GM19099 (cell line): ENCODE measurements around the gene GNAI2.

Source experiments
- POLR2A ChIP-seq: IDR thresholded peaks from 3 replicates; pipeline ENCODE4 v1.6.1; 2011; ENCODE audit warnings: low read depth; ENCODE audit not compliant: insufficient read length; ENCODE audit errors: extremely low read depth

The GNAI2 gene

DNA sequence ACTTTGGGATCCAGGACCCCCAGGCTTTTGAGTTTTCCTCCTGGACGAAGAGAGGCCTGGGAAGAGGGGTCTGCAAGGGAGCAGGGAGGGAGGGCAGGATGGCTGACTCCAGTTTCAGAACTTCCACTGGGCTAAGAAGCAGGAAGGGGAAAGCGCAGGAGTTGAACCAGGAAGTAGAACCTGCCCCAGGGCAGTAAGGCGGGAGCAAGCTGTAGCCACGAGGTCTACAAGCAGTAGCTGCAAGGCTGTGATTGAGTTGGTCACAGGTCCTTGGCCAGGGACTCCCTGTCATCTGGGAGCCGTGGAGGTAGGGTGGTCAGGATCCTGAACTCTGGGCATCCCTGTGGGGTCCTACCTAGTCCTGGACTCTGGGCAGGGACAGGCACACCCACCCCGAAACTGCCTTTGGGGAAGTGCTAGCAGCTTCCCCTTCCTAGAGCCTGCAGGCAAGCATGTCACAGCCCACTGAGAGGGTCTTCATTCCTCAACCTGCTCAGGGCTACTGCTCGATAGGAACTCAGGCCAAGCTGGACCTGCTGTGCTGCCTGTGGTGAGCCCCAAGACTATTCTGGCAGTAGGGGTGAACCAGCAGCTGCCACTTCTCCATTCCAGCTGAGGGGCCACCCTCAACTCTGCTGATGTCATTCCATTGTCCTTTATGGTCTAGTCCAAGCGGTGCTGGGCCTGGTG is 5.8 kb upstream of the GNAI2 start:
- no peak for TF ChIP-seq POLR2A

GRCh38 chr3:50230794-50231125 is 5.2 kb upstream of the GNAI2 start:
- TF ChIP-seq POLR2A, result no peak

DNA sequence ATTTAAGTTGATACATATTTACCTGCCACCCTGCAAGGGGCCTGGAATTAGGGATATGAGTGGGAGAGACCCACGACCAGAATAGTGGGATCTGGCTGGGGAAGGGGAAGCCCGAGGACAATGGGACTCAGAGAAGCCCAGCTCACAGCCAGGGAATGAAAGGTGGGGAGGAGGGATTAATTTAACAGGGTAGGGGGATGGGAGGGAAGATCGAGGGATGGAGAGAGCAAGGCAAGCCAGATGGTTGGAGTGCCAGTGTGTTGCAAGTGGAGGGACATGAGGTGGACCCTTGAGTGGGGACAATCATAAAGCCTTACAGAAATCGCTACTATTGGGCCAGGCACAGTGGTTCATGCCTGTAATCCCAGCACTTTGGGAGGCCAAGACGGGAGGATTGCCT is 4.4 kb upstream of the GNAI2 start:
- no peak for TF ChIP-seq POLR2A

DNA sequence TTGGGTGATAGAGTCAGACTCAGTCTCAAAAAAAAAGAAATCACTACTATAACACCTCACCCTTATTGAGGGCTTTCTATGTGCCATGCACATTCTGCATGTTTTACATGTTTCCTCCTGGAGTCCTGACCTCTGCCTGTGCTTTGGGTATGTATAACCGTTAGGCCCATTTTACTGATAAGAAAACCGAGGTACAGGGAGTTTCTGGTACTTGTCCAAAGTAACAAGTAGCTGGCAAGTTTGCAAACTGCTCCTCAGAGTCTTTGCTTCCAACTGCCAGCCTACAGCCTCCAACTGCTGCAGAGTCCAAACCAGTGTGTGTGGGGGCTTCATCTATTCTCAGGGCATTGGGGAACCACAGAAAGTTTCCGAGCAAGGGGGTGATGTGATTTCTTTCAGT is 3.7 kb upstream of the GNAI2 start:
- TF ChIP-seq POLR2A, result no peak

DNA sequence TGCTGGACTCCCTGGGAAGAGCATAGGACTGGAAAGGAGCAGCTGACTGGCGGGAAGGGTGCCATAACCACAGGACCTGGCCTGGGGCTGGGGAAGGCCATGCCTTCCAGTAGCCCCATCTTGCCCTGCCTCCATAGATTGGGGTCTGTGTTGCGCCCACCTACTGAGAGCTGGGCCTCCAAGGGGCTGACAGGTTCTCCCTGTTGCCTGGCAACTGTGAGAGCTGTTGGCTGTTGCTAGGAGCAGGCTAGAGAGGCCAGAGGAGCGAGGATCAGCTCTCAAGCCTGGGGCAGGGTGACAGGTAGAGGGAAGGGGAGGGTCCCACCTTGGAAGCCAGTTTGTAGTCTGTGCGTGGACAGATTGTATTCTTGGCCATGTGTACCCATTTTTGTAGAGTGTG is 2.8 kb upstream of the GNAI2 start:
- TF ChIP-seq POLR2A, result no peak

DNA sequence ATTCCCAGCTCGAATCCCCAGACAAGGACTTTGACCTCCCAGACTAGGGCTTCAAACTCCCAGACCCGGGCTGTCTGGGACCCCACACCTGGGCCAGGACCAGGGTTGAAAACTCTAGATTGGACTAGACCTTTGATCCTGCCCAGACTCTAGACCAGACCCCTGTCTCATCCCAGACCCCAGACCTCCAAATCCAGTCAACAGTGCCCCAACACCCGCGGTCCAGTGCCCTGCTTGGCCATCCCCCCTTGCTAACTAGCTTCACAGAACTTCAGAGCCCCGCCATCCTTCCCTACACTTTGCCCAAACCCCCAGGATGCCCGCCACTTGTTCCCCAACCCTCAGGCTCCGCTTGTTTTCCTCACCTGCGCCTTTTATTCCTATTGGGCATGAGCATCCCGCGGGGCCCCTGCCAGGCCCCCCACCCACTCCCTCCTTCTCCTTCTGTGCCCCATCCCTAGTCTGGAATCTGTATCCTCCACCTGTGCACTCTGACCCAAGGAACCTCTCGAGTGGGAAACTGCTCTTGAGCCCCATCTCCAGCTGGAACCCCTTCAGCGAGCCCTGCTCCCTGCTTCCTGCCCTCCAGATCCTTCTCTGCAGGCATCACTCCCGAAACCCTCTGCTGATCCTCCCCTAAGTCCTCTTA is 604 bp downstream of the GNAI2 start:
- no peak for TF ChIP-seq POLR2A

- no peak for TF ChIP-seq POLR2A
Measured at GRCh38 chr3:50237133-50237651, 1.2 kb downstream of the GNAI2 start.

GRCh38 chr3:50237754-50238548 is 1.9 kb downstream of the GNAI2 start:
- peak; percentile 71 for TF ChIP-seq POLR2A

GRCh38 chr3:50238549-50239026 is 2.6 kb downstream of the GNAI2 start:
- no peak for TF ChIP-seq POLR2A

- no peak for TF ChIP-seq POLR2A
Measured at GRCh38 chr3:50239649-50240048, 3.6 kb downstream of the GNAI2 start.

DNA sequence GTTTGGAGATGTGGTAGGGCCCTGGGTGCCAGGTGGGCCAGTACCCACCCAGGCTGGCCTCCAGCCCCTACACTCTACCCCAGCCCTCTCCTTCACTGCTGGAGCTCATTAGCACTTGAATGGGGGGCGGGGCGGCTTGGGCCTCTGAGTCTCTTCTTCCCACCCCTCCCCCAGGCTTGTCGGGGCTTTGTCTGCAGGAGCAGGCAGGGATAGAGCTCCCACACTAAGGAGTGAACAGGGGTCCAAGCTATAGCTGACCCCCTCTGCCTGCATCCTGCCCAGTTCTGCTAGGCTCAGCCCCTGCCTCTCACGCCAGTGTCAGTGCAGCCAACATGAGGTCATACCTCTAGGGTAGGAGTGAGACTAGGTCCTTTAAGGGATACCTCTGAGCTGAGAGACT is 5.2 kb downstream of the GNAI2 start:
- no peak for TF ChIP-seq POLR2A

DNA sequence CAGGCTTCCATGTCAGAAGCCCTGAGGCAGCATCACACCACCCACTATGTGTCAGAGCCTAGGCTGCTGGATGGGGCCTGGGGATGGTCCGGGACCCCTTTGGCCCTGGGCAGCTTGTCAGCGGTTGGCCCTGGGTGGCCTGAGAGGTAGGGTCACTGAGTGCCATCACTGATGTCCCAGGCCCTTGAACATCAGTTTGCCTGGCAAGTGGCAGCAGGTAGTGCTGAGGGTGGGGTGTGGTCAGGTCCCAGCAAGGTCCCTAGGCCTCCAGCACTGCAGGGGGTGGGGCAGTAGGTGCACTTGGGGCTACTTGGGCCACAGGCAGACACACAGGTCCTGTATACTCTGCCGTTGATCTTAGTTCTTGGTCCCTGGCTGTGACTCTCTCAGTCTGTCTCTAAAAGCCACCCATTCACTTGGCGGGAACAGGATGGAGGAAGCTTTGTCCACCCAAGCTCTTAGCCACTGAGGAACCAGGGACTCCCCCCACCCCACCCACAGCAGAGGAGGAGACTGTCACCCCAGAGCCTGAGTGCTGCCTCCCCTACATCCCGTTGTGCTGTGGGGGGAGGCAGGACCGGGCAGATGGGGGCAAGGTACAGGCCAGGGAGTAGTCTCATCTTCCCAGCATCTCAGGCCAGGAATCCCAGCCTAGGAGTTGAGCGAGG is 5.8 kb downstream of the GNAI2 start:
- no peak for TF ChIP-seq POLR2A

DNA sequence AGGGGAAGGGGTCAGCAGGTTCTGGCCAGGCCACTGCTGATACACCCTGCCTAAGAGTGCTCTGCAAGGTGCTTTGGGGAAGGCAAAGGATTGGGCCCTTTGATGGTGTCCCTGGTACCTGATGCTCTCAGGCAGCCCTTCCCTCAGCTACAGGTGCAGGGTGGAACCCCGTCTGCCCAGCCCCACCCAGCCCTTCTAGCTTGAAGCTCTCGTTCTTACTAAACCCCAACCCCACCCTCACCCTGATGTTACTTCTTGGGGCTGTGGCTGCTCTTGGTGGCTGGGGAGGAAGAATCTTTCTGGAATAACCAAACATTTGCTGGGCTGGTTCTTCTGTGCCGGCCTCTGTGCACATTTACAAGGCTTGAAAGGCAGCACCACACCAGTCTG is 6.4 kb downstream of the GNAI2 start:
- no peak for TF ChIP-seq POLR2A

DNA sequence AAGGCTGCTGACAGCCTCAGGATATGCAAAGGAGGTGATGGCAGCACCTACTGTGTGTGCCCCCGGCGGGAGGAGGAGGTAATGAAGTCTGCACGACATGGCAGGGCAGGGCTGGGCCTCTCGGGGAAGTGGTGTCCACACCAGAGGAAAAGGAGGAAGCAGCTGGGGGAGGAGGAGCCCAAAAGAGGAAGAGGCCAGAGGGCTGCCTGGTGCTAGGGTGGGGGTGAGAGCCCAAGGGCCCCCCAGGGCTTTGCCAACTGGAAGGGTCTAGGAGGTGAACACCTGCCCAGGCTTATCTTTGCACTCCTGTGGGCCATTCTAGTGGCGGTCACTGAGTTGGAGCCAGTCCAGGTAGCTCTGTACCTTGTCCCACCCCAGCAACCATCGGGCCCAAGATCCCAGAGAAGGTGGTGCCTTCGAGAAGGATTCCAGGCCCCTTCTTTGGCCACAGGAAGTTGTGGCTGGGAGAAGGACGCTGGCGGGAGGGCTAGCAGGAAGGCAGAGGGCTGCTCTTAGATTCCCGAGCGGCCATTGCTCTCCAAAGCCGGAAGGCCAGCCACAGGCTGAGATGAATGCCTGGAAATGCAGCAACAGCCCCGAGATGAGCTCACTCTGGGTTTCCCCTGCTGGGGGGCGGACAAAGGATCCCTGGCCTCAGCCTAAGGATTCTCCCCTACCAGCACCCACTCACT is 7.0 kb downstream of the GNAI2 start:
- no peak for TF ChIP-seq POLR2A

- TF ChIP-seq POLR2A, result no peak
Measured at GRCh38 chr3:50243543-50243895, 7.5 kb downstream of the GNAI2 start.
